SJSA1 (cell line): Measurements from ENCODE around the gene GLCCI1. TPM values are rescaled to one million over a fixed set of nuclear protein-coding genes. Genes with fewer than 3 reads are reported as not detected.

Experiments used
- DNase-seq, 2 experiments: peaks; one replicate each; pipeline ENCODE4 v3.0.0-alpha.2; 2015 to 2020; ENCODE audit warnings: low spot score in 2 of 2, low read depth in 1 of 2
- H3K27ac ChIP-seq: fragments of 250-450 bp; sonication (Bioruptor Pico); 2 replicates; pipeline ENCODE4 v1.5.1; 2020; ENCODE audit warnings: mild to moderate bottlenecking, moderate library complexity
- H3K27me3 ChIP-seq: fragments of 250-450 bp; sonication (Bioruptor Pico); replicated peaks from 2 replicates; pipeline ENCODE4 v1.5.1; 2020; ENCODE audit warnings: mild to moderate bottlenecking, moderate library complexity
- H3K36me3 ChIP-seq: fragments of 250-450 bp; sonication (Bioruptor Pico); 2 replicates; pipeline ENCODE4 v1.5.1; 2020; ENCODE audit warnings: mild to moderate bottlenecking
- H3K4me1 ChIP-seq: fragments of 250-450 bp; sonication (Bioruptor Pico); replicated peaks from 2 replicates; pipeline ENCODE4 v1.6.1; 2021; ENCODE audit warnings: mild to moderate bottlenecking
- H3K4me3 ChIP-seq: fragments of 250-450 bp; sonication (Bioruptor Pico); 2 replicates; pipeline ENCODE4 v1.5.1; 2020; ENCODE audit warnings: mild to moderate bottlenecking
- H3K9me3 ChIP-seq: fragments of 250-450 bp; sonication (Bioruptor Pico); replicated peaks from 2 replicates; pipeline ENCODE4 v1.5.1; 2020; ENCODE audit warnings: mild to moderate bottlenecking
- total RNA-seq: library from RNA; depleted of rRNA; stranded (reverse); fragments of >200 nt; shearing (Covaris generic); gene quantifications from 2 replicates; pipeline ENCODE4 v1.2.3, GENCODE V29; 2014

Gene GLCCI1
- total RNA-seq, 1 experiment from 2014 or later = 2.1 TPM

DNA sequence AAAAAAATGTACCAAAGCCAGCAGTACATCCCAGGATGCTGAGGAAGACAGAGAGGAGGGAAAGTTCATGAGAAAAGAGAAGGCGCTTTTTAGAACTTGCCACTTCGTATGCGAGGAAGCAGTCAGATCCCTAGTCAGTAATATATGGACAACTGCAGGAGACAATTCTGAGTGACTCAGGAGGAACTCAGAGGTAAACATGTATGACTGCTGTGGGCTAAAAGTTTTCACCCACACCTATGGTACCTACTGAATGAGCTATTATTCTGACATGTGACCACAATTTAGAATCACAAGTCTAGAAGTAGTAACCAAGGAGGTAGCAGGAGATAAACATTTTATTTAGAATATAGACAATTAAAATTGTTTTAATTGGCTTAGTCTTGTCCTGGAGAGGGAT lies 166.8 kb downstream of the GLCCI1 start:
- no peak for DNase-seq

DNA sequence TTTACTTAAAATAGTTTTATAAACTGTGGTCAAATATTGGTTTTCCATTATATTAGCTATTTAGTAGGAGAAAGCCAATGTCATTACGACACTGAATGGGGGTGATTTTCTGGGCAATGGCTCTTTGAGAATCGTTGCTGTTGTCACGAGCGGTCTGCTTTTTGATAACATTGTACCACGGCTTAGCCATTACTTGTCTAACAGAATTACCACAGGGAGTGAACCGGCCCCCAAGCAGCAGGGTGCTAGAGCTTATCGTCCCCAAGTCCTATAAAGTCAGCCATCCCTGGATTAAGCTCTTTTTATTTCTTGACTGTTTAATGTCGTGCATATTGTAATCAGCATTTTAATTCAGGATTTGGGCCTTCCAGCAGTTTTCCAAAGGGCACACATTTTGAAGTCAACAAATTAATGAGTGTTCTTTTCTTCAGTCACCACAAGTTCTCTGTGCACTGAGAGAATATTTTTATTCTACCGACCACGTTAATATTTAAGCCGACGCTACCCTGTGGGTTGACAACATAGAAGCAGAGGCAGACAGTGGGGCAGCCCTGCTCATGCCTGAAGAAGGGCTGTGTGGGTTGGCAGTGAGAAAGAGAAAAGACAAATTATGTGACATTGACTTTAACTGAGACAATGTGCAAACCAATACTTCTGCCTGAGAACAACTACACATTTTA lies 167.6 kb downstream of the GLCCI1 start:
- Histone ChIP-seq H3K4me3 (no peak overlapping the region), H3K36me3 (no peaks in the 10 kb centered on the region), H3K9me3 (no peaks in the 10 kb centered on the region), H3K4me1 (no peaks in the 10 kb centered on the region), H3K27me3 (no peaks in the 10 kb centered on the region), H3K27ac (no peak overlapping the region)
- no peak for DNase-seq

More for the DNA sequence above, 166.8 kb downstream of the GLCCI1 start:
- no peak overlapping the region for H3K4me3 ChIP-seq
- H3K9me3 ChIP-seq = no peaks in the 10 kb centered on the region
- no peak overlapping the region for H3K27ac ChIP-seq
- H3K27me3 ChIP-seq = no peaks in the 10 kb centered on the region
- no peaks in the 10 kb centered on the region for H3K4me1 ChIP-seq
- H3K36me3 ChIP-seq = no peaks in the 10 kb centered on the region
